Epithelial cell of prostate (primary cell): Measurements from ENCODE around the gene TTC17.

ENCODE experiments used
- DNase-seq: peaks from one replicate; pipeline ENCODE4 v3.0.0-alpha.2; 2011; ENCODE audit warnings: low read depth, low spot score
- H3K27ac ChIP-seq: fragments of 450-650 bp; 2 replicates; pipeline ENCODE4 v1.5.1; 2017; ENCODE audit warnings: mild to moderate bottlenecking

TTC17 gene

GRCh38 chr11:43518408-43519160 lies 159.9 kb downstream of the TTC17 start:
- no peak for DNase-seq
- H3K27ac ChIP-seq: no peak overlapping the region

- DNase-seq: no peak
- H3K27ac ChIP-seq: no peak overlapping the region
These were observed 162.8 kb downstream of the TTC17 start for GRCh38 chr11:43521471-43521870.

DNA sequence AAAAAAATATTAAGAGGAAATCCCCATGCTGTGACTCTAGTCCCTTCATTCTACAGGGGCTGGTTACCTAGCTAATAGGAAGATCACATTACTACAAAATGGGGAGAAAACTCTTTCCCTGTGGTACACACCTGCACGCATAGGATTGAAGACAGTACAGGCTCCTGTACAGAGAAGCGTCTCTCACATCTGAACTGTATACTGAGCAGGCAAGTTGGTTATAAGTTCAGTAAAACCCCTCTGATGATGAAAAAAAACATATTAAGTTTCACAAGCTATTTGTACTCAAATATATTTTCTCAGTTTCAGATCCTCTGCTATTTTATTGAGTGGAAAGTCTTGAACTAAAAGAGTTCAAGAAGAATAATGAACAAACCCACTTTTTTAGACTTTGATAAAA lies 164.9 kb downstream of the TTC17 start:
- H3K27ac ChIP-seq: no peak overlapping the region
- no peak for DNase-seq

DNA sequence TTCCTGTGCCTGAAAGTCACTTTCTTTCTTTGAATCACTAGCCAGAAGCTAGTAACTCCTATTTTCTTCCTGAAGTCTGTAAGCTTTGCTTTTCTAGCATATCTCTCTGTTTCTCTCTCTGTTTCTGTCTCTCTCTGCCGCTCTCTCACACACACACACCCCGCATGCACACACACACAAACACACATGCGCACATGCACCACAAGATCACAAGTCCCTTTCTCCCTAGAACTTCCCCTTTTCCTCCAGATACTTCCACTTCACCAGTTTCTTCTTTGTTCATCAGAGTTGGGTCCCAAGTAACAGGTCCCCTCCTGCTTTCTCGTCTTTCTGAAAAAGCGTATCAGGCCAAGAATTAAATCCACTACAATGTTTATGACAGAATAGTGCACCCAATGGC lies 173.3 kb downstream of the TTC17 start:
- no peak for DNase-seq
- no peak overlapping the region for H3K27ac ChIP-seq

DNA sequence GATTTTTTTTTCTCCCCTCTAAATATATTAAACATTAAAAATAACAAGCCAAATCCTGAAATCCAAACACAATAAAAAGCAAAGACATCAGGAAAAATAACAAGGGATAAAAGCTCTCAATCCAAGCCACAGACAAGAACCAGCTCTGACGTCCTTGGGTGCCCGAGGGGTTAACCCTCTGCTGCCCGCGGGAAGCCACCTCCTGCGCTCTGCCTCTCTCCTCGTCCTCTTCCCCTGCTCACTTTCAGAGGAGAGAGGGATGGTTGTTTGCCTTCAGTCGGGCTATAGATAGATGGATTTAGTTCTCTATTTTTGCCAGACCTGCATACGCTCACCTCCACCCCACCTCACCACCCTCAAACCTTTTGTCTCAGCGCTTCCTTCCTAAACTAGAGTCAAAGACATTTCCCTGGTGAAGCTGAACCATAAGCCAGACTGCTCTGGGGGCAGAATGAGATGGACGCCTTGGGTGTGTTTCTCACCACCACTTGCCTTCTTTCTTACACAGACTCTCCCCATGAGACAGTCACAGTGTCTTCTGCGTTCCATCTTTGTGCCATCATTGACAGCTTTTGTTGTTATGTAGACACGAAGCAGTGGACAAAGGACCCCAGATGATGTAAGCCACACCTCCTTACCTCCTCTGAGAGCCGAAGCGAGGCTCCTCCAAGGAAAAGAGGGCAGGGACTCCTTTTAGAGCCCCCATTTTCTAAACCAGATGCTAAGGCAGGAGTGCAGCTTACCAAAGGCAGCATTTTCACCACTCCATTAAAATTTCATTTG lies 179.3 kb downstream of the TTC17 start:
- no peak for DNase-seq
- H3K27ac ChIP-seq: no peak overlapping the region

GRCh38 chr11:43541993-43542392 lies 183.3 kb downstream of the TTC17 start:
- no peak overlapping the region for H3K27ac ChIP-seq
- DNase-seq: no peak

DNA sequence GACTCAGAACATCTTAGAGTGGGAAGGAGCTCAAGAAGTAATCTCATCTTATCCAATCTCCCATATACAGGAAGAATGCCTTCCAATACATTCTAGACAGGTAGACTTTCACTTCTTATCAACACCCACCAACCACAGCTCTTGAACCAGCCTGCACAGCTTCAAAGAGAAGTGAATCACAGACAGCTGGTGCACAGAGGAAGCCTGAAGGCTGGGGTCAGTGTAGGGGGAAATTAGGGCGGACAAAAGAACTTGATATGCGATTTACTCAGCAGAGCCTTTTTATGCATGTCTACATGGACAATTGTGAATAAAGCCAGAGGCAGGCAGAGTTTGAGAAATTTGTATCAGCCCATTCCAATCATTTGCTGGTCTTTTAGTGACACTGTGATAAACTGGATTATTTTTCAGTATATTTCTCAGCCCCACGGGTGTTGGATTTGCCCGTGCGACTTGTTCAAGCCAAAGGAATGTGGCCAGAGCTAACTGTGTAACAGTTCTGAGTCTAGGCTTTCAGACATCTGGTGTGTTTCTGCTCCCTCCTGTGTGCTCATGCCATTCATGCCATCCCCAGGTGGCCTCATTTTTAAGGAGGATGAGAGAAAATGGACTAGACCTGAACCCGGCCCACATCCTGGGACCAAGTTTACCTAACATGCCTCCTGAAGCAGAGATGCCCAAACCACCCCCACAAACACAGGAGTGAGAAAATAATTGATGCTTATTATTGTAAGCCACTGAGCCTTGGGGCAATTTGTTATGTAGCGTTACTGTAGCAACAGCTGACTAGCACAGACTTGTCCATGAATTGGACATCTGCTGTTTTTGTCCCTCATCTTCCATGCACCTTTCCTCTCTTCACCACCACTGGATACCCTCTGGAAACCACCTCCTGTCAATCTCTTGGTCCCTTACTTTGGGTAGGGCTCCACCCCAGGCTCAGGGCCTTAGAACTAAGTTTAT lies 184.3 kb downstream of the TTC17 start:
- no peak overlapping the region for H3K27ac ChIP-seq
- DNase-seq: no peak
